Amygdala (tissue), 56 donors: Measurements from ENCODE around the gene CNTFR.

Experiments used
- DNase-seq, 56 donors: peaks; one replicate each; lab custom pipeline; 2025; lab: John Stamatoyannopoulos, UW

CNTFR gene

DNA sequence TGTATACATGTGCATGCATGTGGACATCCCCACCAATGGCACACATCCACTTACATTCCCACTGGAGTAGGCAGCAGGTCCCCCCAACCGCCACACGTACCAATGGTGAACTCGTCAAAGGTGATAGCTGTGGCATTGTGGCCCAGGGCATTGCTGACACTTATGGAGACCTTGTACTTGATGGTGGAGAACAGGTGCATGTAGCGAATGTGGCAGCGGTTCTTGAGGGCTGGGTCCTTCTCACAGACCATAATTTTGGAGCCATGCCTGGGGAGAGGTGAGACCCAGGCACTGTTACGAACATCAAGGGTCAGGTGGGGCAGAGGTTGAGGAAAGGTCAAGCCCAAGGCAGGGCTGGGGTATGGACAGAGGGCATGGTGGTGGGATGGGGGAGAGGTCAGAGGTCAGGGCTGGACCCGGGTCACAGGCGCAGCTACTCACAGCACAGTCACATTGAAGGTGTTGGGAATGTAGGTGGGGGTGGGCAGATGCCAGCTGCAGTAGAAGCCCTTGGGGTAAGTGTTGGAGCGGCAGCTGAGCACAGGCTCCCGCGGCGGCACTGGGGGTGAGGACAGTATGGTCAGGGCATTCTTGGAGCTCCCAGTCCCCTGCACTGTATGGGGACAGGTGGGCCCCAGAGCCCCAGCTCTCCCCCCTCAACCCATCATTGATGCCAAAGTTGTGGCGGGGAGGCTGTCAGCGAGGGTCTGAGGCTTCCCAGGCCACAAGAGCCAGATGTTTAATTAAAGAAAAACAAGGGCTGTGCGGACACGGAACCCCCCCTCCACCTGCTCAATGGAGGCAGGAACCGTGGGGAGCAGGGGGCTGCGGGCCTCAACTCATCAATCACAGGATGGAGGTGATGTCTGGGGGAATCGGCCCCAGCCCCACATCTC is 31.9 kb downstream of the CNTFR start:
- no peak for DNase-seq

- DNase-seq, result no peak
Measured at GRCh38 chr9:34556949-34557348, 32.6 kb downstream of the CNTFR start.

- no peak for DNase-seq
Measured at GRCh38 chr9:34555936-34556525, 33.5 kb downstream of the CNTFR start.

DNA sequence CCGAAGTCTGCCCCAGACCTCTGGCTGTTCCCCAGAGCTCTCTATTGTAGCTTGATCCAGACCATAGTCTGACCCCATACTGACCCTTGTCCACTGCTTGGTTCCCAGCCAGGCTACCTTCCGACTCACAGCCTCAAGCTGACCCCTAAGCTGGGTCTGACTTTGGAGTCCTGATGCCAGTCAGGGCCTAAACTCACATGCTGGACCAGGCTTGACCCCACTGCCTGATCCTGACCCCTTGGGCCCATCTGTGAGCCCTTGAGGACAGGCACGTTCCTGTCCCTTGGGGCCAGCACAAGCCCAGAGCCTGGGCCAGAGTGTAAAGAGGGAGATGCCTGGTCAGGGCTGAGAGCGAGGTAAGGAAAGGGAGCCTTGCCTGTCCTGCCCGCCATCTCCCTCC is 34.0 kb downstream of the CNTFR start:
- no peak for DNase-seq

DNA sequence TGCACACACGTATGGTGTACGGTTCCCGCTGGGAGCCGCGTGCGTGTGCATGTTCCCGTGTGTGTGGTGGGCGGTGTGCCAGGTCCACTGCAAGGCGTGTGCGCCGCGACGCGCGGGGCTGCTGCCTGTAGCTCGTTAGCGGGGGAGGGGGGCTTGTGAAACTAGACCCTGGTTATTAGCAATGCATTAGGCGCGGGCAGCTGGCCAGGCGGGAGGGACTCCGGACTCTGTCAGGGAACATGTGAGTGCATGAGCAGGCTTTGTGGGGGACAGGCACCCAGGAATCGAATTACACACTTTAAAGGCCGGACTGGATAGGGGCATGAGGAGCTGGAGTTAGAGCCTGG is 34.5 kb downstream of the CNTFR start:
- no peak for DNase-seq

- no peak for DNase-seq
Measured at GRCh38 chr9:34554211-34555001, 35.1 kb downstream of the CNTFR start.

- no peak for DNase-seq
Measured at GRCh38 chr9:34553511-34554021, 36.0 kb downstream of the CNTFR start.

DNA sequence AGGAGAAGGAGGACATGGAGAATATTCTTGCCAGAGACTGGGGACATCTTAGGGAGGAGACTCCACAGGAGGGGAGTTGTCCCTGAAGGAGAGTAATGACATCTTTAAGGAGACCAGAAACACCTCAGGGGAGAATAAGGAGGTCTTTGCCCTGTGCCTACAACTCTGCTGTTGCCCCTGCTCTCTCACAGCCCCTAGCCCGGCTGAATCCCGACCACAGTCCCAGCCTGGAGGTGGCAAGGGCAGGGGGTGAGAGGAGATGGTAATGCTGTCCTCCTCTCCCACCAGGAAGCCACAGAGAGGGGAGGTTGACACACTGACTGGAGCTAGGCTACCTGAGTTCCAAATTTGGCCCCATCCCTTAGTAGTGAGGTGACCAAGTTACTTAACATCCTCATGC is 36.5 kb downstream of the CNTFR start:
- no peak for DNase-seq

GRCh38 chr9:34552606-34552981 is 36.9 kb downstream of the CNTFR start:
- no peak for DNase-seq

GRCh38 chr9:34551751-34552605 is 37.5 kb downstream of the CNTFR start:
- DNase-seq, result no peak

- no peak for DNase-seq
Measured at GRCh38 chr9:34550681-34551270, 38.7 kb downstream of the CNTFR start.

- no peak for DNase-seq
Measured at GRCh38 chr9:34550016-34550680, 39.4 kb downstream of the CNTFR start.

DNA sequence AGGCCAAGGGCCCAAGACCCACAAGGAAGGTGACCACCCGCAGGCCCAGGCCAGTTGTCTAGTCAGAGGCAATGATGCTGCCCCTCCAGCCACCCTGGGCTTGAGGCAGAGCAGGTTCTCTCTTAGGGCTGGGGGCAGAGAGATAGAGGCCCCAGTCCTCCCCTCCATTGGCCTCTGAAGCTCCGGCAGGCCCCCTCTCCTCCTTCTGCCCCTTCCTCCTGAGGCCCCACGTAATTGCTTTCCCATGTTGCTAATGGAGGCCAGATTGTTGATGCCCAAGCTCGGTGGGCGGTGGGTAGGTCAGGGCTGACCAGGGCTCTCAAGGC is 40.2 kb downstream of the CNTFR start:
- no peak for DNase-seq

- DNase-seq, result peak in 53 of 56 donors; percentile 12 to 86 (median 61)
Measured at GRCh38 chr9:34547960-34548611, 41.4 kb downstream of the CNTFR start.

DNA sequence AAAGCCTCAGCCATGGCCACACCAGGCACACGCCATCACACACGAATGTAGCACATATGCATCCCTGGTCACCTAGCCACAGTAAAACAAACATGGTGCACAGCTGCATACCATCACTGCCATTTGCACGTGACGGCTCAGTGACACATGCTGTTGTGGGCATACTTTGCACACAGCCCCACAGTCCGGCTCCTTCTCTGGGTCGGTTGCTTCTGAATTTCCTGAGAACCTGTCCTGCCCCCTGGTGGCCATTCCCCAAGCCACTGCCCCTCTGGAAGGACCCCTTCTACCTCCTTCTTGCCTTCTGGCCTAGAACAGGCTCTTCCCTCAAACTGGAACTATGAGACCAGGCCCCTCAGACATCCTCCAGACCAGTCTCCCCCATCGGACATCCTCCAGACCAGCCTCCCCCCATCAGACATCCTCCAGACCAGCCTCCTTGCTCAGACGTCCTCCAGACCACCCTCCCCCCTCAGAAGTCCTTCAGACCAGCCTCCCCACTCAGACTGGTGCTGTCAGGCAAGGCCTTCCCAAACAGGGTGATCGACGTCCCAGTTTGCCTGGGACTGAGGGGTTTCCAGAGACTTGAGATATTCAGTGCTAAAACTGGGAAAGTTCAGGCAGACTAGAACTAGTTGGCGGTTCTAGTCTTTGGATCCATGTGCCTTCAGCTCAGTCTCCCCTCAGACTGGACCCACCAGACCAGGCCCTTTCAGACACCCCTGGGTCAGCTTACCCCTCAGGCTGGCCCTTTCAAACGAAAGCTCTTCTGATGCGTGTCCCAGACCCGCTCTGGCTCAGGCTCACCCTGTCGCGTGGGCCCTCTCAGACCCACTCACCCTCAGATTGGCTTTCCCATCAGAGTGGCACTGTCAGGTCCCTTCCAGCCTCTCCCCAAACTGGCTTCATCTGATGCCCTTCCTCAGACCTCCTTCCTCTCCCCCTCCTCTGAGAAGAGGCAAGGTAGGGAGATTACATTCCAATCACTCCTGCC is 42.4 kb downstream of the CNTFR start:
- peak in 51 of 56 donors; percentile 15 to 86 (median 49) for DNase-seq

DNA sequence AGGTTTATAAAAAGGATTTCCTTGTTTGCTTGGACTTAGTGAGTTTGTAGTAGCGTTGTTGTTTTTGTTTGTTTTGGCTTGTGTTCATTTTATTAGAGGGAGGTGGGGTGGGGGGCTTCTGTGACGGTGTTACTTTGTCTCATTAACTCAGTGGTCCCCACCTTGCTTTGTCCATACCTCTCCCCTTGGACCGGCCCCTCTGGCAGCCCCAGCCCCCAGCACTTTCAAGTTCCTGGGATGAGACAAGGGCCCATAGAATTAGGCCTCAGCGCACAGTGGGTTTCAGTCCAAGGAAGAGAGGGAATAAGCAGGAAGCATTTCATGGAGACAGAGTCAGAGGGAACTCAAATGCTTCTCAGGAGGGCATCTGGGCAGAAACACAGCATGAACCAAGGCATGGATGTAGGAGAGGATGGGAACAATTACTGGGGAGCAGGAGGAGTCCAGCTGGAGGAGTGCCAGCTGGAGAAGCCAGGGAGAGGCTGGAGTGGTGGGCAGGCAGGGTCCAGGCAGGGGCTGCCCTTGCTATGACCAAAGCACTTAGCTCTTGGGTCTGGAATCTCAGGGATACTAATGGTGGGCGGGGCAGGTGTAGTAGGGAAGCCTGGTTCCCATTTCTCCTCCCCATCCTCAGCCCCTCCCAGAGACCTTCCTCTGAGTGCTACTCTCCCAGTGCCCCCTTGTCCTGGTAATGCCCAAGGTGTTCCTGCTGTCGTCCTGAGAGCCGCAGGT is 43.3 kb downstream of the CNTFR start:
- peak in 1 of 56 donors; percentile 19 for DNase-seq

GRCh38 chr9:34545497-34545896 is 44.0 kb downstream of the CNTFR start:
- DNase-seq, result no peak
